SK-N-SH (cell line): ENCODE data around the gene GALNT16. TPM values are rescaled to one million over a fixed set of nuclear protein-coding genes. Genes with fewer than 3 reads are reported as not detected.

Experiments used
- CTCF ChIA-PET: fragments of 300-600, 350-600 bp; formaldehyde crosslinking; extraction: SDS; loops from one replicate; lab custom pipeline; 2021; lab: Yijun Ruan, JAX
- POLR2A ChIA-PET: fragments of 350-600 bp; sonication (Branson Sonifier 250); formaldehyde crosslinking; extraction: SDS; loops from one replicate; lab custom pipeline; 2020; ENCODE audit warnings: antibody characterized with exemption, inconsistent platforms; lab: Yijun Ruan, JAX
- DNase-seq: peaks from one replicate; pipeline ENCODE4 v3.0.0; 2012
- H2AFZ ChIP-seq: fragments of 200-600 bp; sonication (generic); 2 replicates; pipeline ENCODE4 v1.8.1; 2016; ENCODE audit warnings: antibody characterized with exemption, mild to moderate bottlenecking, low read depth
- H3F3A ChIP-seq: fragments of 200-600 bp; sonication (generic); replicated peaks from 2 replicates; pipeline ENCODE3; 2016; ENCODE audit warnings: antibody characterized with exemption, mild to moderate bottlenecking; ENCODE audit not compliant: insufficient read depth
- H3K27ac ChIP-seq, 2 experiments: fragments of 200-500 bp in 1 of 2; fragments of 200-600 bp in 1 of 2; sonication (Bioruptor generic) in 1 of 2; sonication (generic), shearing (Covaris generic) in 1 of 2; 2 replicates each; pipeline versions ENCODE4 v1.5.1 to v1.6.1; 2014 to 2016; ENCODE audit warnings: low read depth in 2 of 2, inconsistent platforms in 1 of 2, low read length in 1 of 2, mild to moderate bottlenecking in 1 of 2, mixed read lengths in 1 of 2
- H3K27me3 ChIP-seq: fragments of 200-600 bp; sonication (generic), shearing (Covaris generic); 2 replicates; pipeline ENCODE4 v1.6.1; 2016; ENCODE audit warnings: mixed run types; ENCODE audit not compliant: insufficient read depth
- H3K36me3 ChIP-seq, 2 experiments: fragments of 200-500 bp in 1 of 2; fragments of 200-600 bp in 1 of 2; sonication (Bioruptor generic) in 1 of 2; sonication (generic) in 1 of 2; replicated peaks in 1 of 2; 2 replicates each; pipeline versions ENCODE3 to v1.5.1; 2014 to 2016; ENCODE audit warnings: low read length in 1 of 2, mild to moderate bottlenecking in 1 of 2; ENCODE audit not compliant: insufficient read depth in 2 of 2, control insufficient read depth in 1 of 2
- H3K4me1 ChIP-seq, 2 experiments: fragments of 200-500 bp in 1 of 2; fragments of 200-600 bp in 1 of 2; sonication (Bioruptor generic) in 1 of 2; sonication (generic), shearing (Covaris generic) in 1 of 2; 2 replicates each; pipeline versions ENCODE4 v1.5.1 to v1.6.1; 2014 to 2016; ENCODE audit warnings: low read depth in 1 of 2, low read length in 1 of 2, mixed run types in 1 of 2; ENCODE audit not compliant: insufficient read depth in 2 of 2, control insufficient read depth in 1 of 2
- H3K4me2 ChIP-seq: fragments of 200-600 bp; sonication (generic), shearing (Covaris generic); 2 replicates; pipeline ENCODE4 v1.6.1; 2017; ENCODE audit warnings: mixed run types
- H3K4me3 ChIP-seq, 2 experiments: fragments of 200-500 bp in 1 of 2; fragments of 200-600 bp in 1 of 2; sonication (Bioruptor generic) in 1 of 2; sonication (generic), shearing (Covaris generic) in 1 of 2; 2 replicates each; pipeline versions ENCODE4 v1.5.1 to v1.8.1; 2014 to 2016; ENCODE audit warnings: low read depth in 2 of 2, inconsistent platforms in 1 of 2, low read length in 1 of 2, mild to moderate bottlenecking in 1 of 2, mixed read lengths in 1 of 2, moderate library complexity in 1 of 2
- H3K79me2 ChIP-seq: fragments of 200-600 bp; sonication (generic); 2 replicates; pipeline ENCODE4 v1.8.1; 2017; ENCODE audit warnings: mild to moderate bottlenecking; ENCODE audit not compliant: insufficient read depth
- H3K9ac ChIP-seq: fragments of 200-600 bp; sonication (generic); 2 replicates; pipeline ENCODE4 v1.6.1; 2017; ENCODE audit warnings: mixed run types
- H3K9me2 ChIP-seq: fragments of 200-600 bp; sonication (generic); 2 replicates; pipeline ENCODE4 v1.6.1; 2017; ENCODE audit warnings: mixed run types
- H3K9me3 ChIP-seq: fragments of 200-600 bp; sonication (generic); 2 replicates; pipeline ENCODE4 v1.6.1; 2017; ENCODE audit warnings: mixed run types, mild to moderate bottlenecking, moderate library complexity
- H4K20me1 ChIP-seq: fragments of 200-600 bp; sonication (generic); 2 replicates; pipeline ENCODE4 v1.6.1; 2017; ENCODE audit warnings: mild to moderate bottlenecking, mixed run types; ENCODE audit not compliant: insufficient read depth
- CTCF ChIP-seq: fragments of 200-600 bp; sonication (generic); IDR thresholded peaks from 2 replicates; pipeline ENCODE4 v1.6.1; 2017; ENCODE audit warnings: antibody characterized with exemption, mild to moderate bottlenecking, moderate library complexity
- EP300 ChIP-seq, 2 experiments: IDR thresholded peaks; 2 replicates each; pipeline versions ENCODE4 v1.4.0 to v1.6.1; 2012; ENCODE audit warnings: borderline replicate concordance in 1 of 2, low read depth in 1 of 2, low read length in 1 of 2
- EZH2phosphoT487 ChIP-seq: fragments of 200-600 bp; sonication (generic); IDR thresholded peaks from 2 replicates; pipeline ENCODE4 v1.6.1; 2017; ENCODE audit warnings: low read depth, mixed run types, mild to moderate bottlenecking, antibody characterized with exemption, moderate library complexity, borderline replicate concordance
- GABPA ChIP-seq: IDR thresholded peaks from 2 replicates; pipeline ENCODE4 v1.4.0; 2012; ENCODE audit warnings: low read depth, mild to moderate bottlenecking
- GATA2 ChIP-seq: sonication (generic); formaldehyde crosslinking; IDR thresholded peaks from 2 replicates; pipeline ENCODE4 v1.5.0; 2020; ENCODE audit warnings: mild to moderate bottlenecking, missing genetic modification reagents
- JUND ChIP-seq: IDR thresholded peaks from 2 replicates; pipeline ENCODE4 v1.4.0; 2012
- NFIC ChIP-seq: IDR thresholded peaks from 2 replicates; pipeline ENCODE4 v1.4.0; 2012; ENCODE audit warnings: borderline replicate concordance
- POLR2AphosphoS5 ChIP-seq: IDR thresholded peaks from 2 replicates; pipeline ENCODE4 v1.6.1; 2012; ENCODE audit warnings: low read depth, low read length
- RAD21 ChIP-seq: IDR thresholded peaks from 2 replicates; pipeline ENCODE4 v1.6.1; 2012; ENCODE audit warnings: mild to moderate bottlenecking, low read length
- RFX5 ChIP-seq: IDR thresholded peaks from 2 replicates; pipeline ENCODE4 v1.6.1; 2012; ENCODE audit warnings: mild to moderate bottlenecking, improper control_type of control experiment, low read length
- RXRA ChIP-seq: IDR thresholded peaks from 2 replicates; pipeline ENCODE4 v1.4.0; 2012; ENCODE audit warnings: low read depth, mild to moderate bottlenecking, borderline replicate concordance
- TAF1 ChIP-seq: IDR thresholded peaks from 2 replicates; pipeline ENCODE4 v1.6.1; 2012; ENCODE audit warnings: low read depth, mild to moderate bottlenecking, low read length, moderate library complexity, borderline replicate concordance
- TEAD4 ChIP-seq: IDR thresholded peaks from 2 replicates; pipeline ENCODE4 v1.4.0; 2012; ENCODE audit warnings: mild to moderate bottlenecking, borderline replicate concordance; ENCODE audit not compliant: insufficient read depth
- YY1 ChIP-seq: IDR thresholded peaks from 2 replicates; pipeline ENCODE4 v1.4.0; 2012; ENCODE audit warnings: low read depth, mild to moderate bottlenecking
- ZBTB33 ChIP-seq: IDR thresholded peaks from 2 replicates; pipeline ENCODE4 v1.4.0; 2012; ENCODE audit warnings: low read depth, borderline replicate concordance
- WGBS: methylation state at CpG from one replicate; pipeline ENCODE4 v1.1.6; 2017; ENCODE audit warnings: low lambda C conversion rate; 5-methylcytosine and 5-hydroxymethylcytosine counted together
- polyA plus RNA-seq, 3 experiments: library from polyadenylated mRNA; depleted of rRNA; stranded (reverse); fragments of >200 nt; gene quantifications; 2 replicates each; pipeline ENCODE4 v1.2.3, GENCODE V29; 2012
- TF ChIP-seq, protein P1 (sequence below): IDR thresholded peaks from 2 replicates; pipeline ENCODE4 v1.4.0; 2012; ENCODE audit warnings: low read depth
- TF ChIP-seq, protein P2 (sequence below): IDR thresholded peaks from 2 replicates; pipeline ENCODE4 v1.4.0; 2012; ENCODE audit warnings: low read depth, borderline replicate concordance
- TF ChIP-seq, protein P3 (sequence below): fragments of 150-350 bp; IDR thresholded peaks from 2 replicates; pipeline ENCODE4 v1.6.1; 2016; ENCODE audit warnings: mild to moderate bottlenecking, low read depth, low read length

GALNT16 gene
- polyA plus RNA-seq, 1 of the 3 experiments (the other 2 are of a cell fraction) = 17.0 TPM

- no peaks in the 10 kb centered on the region for H3K36me3 ChIP-seq
- no peak overlapping the region for H3K4me3 ChIP-seq
- 78% methylated on average over 6 of the region's 6 CpGs for WGBS
- no peak overlapping the region for H3K4me2 ChIP-seq
- TF ChIP-seq JUND (no peak), EZH2phosphoT487 (no peak), RFX5 (no peak), GABPA (no peak), GATA2 (no peak), TAF1 (no peak), NFIC (no peak), CTCF (no peak), TEAD4 (no peak), RXRA (no peak), YY1 (no peak), ZBTB33 (no peak), EP300 (IDR thresholded peaks at IDR 0.05; ENCODE audit: borderline replicate concordance in 1 of 2, low read depth in 1 of 2, low read length in 1 of 2) (no peak), RAD21 (no peak), POLR2AphosphoS5 (no peak)
- TF ChIP-seq, protein P1, sequence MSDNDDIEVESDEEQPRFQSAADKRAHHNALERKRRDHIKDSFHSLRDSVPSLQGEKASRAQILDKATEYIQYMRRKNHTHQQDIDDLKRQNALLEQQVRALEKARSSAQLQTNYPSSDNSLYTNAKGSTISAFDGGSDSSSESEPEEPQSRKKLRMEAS = no peak
- TF ChIP-seq, protein P2, sequence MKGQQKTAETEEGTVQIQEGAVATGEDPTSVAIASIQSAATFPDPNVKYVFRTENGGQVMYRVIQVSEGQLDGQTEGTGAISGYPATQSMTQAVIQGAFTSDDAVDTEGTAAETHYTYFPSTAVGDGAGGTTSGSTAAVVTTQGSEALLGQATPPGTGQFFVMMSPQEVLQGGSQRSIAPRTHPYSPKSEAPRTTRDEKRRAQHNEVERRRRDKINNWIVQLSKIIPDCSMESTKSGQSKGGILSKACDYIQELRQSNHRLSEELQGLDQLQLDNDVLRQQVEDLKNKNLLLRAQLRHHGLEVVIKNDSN = no peak
- TF ChIP-seq, protein P3, sequence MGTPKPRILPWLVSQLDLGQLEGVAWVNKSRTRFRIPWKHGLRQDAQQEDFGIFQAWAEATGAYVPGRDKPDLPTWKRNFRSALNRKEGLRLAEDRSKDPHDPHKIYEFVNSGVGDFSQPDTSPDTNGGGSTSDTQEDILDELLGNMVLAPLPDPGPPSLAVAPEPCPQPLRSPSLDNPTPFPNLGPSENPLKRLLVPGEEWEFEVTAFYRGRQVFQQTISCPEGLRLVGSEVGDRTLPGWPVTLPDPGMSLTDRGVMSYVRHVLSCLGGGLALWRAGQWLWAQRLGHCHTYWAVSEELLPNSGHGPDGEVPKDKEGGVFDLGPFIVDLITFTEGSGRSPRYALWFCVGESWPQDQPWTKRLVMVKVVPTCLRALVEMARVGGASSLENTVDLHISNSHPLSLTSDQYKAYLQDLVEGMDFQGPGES = no peak
- H3K4me1 ChIP-seq = no peaks in the 10 kb centered on the region
- CTCF ChIA-PET = interaction anchor here (1.0 kb wide), 1 partner anchor 69 kb away, joined by 3 read pairs; no protein-coding TSS in a partner anchor
- no peak overlapping the region for H3K9ac ChIP-seq
- H2AFZ ChIP-seq = no peak overlapping the region
- no peaks in the 10 kb centered on the region for H3K79me2 ChIP-seq
- DNase-seq = no peak
- no peak overlapping the region for H3K27ac ChIP-seq
- H3K9me2 ChIP-seq = no peaks in the 10 kb centered on the region
- POLR2A ChIA-PET = no interaction called here
- H3F3A ChIP-seq = no peaks in the 10 kb centered on the region
- H3K27me3 ChIP-seq = no peaks in the 10 kb centered on the region
- no peaks in the 10 kb centered on the region for H4K20me1 ChIP-seq
- no peaks in the 10 kb centered on the region for H3K9me3 ChIP-seq
Measured at GRCh38 chr14:69328765-69329164, 68.8 kb downstream of the GALNT16 start.
